IPS-18c (cell line): ENCODE measurements around the gene TMEM63B.
"Not testable (repeated sequence)": the region's sequence is repeated elsewhere in the genome, so short reads cannot be mapped to it uniquely, and the experiment has no call there.

Experiments
- H3K4me3 ChIP-seq: 2 replicates; pipeline ENCODE4 v1.7.0; 2013; ENCODE audit warnings: low read depth, mild to moderate bottlenecking, low read length, moderate library complexity; ENCODE audit not compliant: insufficient read depth
- H3K9me3 ChIP-seq: one replicate; pipeline ENCODE4 v1.6.1; 2013; ENCODE audit warnings: mild to moderate bottlenecking, low read length, moderate library complexity; ENCODE audit not compliant: control insufficient read depth, insufficient read depth

The TMEM63B gene

DNA sequence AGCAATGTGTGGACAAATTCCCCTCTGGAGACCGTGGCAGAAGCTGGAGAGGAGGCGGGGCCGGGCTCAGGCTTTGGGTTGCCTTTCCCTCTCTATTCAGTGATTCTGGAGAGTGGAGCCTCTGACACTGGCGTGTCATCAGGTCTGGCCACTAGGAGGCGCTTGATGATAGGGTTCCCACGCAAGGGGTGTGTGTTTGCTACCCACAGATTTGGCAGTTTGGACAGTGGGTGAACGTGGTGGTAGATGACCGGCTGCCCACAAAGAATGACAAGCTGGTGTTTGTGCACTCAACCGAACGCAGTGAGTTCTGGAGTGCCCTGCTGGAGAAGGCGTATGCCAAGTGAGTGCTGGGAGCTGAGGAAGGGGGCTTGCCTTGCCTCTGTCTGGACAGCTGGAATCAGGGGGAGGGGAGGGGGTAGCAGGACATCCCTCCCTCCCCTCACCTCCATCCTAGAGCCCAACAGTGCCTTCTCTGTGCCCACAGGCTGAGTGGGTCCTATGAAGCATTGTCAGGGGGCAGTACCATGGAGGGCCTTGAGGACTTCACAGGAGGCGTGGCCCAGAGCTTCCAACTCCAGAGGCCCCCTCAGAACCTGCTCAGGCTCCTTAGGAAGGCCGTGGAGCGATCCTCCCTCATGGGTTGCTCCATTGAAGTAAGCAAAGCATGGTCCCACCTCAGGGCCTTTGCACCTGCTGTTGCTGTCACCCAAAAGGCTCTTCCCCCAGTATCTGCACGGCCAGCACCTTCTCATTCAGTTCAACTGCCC lies 45.6 kb downstream of the TMEM63B start:
- Histone ChIP-seq H3K4me3 (no peak overlapping the region), H3K9me3 (no peaks in the 10 kb centered on the region)

DNA sequence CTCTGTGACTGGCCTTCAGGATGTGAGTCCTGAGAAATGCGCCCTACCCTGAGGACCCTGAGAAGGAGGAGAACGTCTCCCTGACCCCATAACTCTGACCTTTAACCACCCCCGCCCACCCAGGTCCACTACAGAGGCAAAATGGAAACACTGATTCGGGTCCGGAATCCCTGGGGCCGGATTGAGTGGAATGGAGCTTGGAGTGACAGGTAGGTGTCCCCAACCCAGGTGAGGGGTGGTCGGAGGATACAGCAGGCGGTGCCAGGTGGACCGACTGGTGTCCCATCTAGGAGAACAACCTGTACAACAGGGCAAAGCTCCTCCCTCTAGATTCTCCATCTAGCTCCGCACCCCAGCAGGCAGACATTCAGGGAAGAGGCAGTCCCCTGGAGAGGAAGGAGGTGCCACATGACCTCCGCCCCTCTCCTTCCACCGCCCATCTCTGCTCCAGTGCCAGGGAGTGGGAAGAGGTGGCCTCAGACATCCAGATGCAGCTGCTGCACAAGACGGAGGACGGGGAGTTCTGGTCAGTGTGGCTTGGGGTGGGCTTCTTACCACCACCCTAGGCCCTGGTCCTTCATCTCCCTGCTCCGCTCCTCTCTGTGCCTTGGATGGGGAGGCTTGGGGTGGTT lies 48.9 kb downstream of the TMEM63B start:
- Histone ChIP-seq H3K4me3 (no peak overlapping the region), H3K9me3 (no peaks in the 10 kb centered on the region)

DNA sequence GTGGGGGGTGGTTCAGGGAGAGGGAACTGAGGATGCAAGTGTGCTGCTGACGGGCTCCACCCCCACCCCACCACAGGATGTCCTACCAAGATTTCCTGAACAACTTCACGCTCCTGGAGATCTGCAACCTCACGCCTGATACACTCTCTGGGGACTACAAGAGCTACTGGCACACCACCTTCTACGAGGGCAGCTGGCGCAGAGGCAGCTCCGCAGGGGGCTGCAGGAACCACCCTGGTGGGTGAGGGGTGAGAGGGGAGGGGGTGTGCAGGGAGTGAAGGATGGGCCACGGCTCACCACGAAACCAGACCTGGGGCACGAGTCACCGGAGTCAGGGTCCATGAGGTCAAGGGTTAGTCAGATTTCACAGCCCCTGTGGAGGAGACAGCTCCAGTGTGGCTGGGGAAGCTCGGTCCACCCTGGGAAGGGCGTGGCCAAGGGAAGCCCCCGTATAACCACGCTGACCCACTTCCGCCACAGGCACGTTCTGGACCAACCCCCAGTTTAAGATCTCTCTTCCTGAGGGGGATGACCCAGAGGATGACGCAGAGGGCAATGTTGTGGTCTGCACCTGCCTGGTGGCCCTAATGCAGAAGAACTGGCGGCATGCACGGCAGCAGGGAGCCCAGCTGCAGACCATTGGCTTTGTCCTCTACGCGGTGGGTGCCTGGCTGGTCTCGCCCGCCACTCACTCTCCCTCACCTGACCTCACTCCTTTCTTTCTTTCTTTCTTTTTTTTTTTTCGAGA lies 49.6 kb downstream of the TMEM63B start:
- H3K4me3 ChIP-seq, result no peak overlapping the region

DNA sequence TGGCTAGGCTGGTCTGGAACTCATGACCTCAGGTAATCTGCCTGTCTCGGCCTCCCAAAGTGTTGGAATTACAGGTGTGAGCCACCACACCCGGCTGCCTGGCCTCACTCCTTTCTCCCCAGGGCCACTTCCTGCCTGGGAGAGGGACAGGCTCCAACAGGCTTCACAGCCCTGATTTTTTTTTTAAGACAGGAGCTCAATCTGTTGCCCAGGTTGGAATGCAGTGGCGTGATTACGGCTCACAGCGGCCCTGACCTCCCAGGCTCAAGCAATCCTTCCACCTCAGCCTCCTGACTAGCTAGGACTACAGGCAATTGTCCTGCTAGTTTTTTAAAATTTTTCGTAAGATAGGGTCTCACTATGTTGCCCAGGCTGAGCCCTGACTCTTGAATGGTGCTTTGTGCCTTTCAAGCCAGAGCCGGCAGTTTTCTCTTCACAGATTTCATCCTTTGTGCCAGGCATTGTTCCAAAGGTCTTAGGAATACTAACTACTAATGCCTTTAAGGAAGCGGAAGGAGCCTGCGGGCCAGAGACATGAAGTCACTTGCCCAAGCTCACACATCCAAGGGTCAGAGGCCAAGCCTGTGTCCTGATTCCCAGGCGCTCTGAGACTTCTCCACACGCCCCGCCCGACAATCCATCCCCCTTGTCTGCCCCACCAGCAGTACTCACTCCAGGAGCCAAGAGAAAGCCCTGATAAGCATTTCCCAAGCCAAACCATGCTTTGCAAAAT lies 50.5 kb downstream of the TMEM63B start:
- no peaks in the 10 kb centered on the region for H3K9me3 ChIP-seq
- no peak overlapping the region for H3K4me3 ChIP-seq

More for the DNA sequence above, 49.6 kb downstream of the TMEM63B start:
- H3K9me3 ChIP-seq, result no peaks in the 10 kb centered on the region

DNA sequence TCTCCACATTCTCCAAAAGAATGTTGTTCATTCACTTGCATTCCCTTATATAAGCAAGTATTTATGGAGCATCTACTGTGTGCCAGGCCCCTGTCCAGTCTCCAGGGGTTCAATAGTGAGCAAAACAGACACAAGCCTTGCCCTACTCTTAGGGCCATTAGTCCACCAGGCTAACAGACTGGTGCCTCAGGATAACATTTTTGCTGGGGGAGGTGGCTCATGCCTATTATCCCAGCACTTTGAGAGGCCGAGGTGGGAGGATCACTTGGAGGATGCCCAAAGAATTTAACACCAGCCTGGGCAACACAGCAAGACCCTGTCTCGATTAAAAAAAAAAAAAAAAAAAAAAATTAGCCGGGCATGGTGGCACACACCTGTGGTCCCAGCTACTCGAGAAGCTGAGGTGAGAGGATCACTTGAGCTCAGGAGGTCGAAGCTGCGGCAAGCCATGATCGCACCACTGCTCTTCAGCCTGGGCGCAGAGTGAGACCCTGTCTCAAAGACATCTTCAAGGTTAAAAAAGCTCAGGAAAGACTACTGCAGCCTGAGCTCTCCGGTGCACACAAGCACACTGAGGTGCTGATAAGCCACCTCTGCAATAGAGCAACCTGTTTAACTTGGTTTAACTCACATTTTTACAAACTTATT lies 51.2 kb downstream of the TMEM63B start:
- Histone ChIP-seq H3K9me3 (no peaks in the 10 kb centered on the region), H3K4me3 (no peak overlapping the region)

DNA sequence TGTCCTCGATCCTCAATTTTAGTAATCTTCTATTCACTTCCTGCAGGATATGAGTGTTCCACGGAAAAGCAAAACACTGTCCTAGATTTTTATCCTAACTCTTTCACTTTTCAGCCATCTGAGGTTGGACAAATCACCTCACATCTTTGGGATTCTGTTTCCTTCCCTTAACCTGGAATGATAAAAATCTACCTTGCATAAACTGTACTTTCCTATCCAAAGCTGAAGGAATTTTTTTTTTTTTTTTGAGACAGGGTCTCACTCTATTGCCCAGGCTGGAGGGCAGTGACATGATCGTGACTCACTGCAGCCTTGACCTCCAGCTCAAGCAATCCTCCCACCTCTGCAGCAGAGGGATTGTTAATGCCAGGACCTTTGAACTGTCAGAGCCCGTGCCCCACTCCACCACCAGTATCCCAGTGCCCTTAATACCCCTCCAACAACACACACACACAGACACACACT lies 51.8 kb downstream of the TMEM63B start:
- no peaks in the 10 kb centered on the region for H3K9me3 ChIP-seq
- no peak overlapping the region for H3K4me3 ChIP-seq

DNA sequence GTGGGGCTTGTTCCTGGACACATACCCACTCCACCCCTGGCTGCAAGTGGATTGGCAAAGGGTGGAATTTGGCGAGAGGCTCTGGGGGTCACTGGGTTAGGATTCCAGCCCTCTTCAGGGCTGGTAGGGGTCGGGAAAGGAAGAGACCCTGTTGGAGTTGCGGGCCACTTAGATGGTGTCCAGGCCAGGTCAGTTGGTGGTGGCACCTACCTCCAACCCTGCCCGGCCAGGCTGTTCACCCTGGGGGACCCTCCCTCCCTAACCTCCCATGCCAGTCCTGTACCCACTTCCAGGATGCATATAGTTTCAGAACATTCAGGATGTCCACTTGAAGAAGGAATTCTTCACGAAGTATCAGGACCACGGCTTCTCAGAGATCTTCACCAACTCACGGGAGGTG lies 52.3 kb downstream of the TMEM63B start:
- Histone ChIP-seq H3K9me3 (no peaks in the 10 kb centered on the region), H3K4me3 (no peak overlapping the region)

DNA sequence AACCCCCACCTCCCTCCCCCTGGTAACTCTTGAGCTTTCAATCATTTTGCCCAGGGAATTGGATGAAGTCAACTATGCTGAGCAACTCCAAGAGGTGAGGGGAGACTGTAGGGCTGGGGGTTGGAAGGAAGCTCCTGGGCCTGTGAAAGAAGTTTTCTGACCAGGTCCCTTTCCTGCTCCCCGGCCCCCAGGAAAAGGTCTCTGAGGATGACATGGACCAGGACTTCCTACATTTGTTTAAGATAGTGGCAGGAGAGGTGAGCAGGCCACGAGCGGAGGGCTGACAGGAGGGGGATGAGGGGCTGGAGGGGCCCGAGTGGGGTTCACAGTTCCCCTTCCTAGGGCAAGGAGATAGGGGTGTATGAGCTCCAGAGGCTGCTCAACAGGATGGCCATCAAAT lies 53.1 kb downstream of the TMEM63B start:
- Histone ChIP-seq H3K4me3 (no peak overlapping the region), H3K9me3 (no peaks in the 10 kb centered on the region)

DNA sequence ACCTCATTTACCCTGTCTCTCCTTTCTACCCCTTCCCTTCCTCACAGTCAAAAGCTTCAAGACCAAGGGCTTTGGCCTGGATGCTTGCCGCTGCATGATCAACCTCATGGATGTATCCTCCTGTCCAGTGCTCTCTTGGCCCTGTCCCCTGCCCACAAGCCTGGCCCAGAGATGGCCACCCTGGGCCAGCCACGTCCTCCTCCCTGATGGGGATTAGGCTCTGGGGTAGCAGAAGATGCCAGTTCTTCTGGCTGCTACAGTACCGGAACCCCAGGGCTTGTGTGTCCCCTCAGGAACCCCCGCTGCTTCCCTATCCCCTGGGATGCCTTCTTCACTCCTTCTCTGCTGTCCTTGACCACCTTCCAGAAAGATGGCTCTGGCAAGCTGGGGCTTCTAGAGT lies 53.5 kb downstream of the TMEM63B start:
- Histone ChIP-seq H3K4me3 (no peak overlapping the region), H3K9me3 (no peaks in the 10 kb centered on the region)

DNA sequence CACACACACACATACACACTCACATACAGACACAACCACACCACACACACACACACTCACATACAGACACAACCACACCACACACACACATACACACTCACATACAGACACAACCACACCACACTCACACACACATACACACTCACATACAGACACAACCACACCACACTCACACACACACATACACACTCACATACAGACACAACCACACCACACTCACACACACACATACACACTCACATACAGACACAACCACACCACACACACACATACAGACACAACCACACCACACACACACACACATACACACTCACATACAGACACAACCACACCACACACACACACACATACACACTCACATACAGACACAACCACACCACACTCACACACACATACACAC lies 54.4 kb downstream of the TMEM63B start:
- not testable (repeated sequence) for H3K4me3 ChIP-seq, H3K9me3 ChIP-seq

DNA sequence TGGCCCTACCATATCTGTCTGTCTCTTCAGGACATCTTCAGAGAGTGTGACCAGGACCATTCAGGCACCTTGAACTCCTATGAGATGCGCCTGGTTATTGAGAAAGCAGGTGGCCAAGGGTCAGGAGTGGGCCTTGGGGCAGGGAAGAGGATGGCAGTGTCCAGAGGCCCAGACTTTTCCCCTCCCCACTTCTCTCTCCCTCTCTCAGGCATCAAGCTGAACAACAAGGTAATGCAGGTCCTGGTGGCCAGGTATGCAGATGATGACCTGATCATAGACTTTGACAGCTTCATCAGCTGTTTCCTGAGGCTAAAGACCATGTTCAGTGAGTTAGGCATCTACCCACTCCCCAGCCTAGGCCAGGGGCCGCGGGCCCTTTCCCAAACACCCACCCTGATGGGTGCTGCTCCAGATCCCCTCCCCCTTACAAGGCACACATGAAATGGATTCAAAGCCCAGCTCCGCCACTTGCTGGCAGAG lies 55.6 kb downstream of the TMEM63B start:
- H3K9me3 ChIP-seq, result no peaks in the 10 kb centered on the region
- no peak overlapping the region for H3K4me3 ChIP-seq

DNA sequence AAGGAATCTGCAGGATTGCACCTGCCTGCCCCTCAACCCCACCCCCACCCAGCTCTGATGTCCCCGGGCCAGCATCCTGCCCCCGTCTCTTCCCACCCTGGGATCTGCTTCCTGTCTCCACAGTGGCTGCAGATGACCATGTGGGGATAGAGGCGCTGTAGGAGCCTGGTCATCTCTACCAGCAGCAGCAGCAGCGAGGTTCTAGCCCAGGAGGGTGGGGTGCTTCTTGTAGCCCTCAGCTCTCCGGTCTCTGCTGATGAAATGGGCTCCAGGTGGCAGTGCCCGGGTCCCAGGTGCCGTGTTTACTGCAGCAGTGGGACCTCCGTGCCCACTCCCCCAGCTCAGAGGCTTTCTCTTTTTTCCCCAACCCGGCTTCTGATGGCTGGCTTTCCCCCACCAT lies 56.4 kb downstream of the TMEM63B start:
- Histone ChIP-seq H3K4me3 (no peak overlapping the region), H3K9me3 (no peaks in the 10 kb centered on the region)

DNA sequence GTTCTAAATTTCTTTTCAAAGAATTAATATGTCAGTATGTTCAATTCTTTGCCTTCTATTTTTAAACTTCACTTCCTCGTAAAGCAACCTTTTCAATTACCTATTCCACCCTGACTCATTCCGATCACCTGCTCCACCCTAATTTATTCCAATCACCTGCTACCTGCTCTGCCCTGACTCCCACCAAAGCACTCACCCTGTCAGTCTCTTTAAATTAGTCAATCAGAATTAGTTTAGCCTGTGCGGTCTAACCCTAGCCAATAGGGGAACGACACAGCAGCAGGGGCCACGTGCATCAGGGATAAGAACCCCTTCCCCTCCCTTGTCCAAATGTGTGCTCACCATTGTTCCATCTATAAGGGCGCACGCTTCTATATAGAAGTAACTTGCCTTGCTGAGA lies 58.0 kb downstream of the TMEM63B start:
- H3K9me3 ChIP-seq, H3K4me3 ChIP-seq: not testable (repeated sequence)

DNA sequence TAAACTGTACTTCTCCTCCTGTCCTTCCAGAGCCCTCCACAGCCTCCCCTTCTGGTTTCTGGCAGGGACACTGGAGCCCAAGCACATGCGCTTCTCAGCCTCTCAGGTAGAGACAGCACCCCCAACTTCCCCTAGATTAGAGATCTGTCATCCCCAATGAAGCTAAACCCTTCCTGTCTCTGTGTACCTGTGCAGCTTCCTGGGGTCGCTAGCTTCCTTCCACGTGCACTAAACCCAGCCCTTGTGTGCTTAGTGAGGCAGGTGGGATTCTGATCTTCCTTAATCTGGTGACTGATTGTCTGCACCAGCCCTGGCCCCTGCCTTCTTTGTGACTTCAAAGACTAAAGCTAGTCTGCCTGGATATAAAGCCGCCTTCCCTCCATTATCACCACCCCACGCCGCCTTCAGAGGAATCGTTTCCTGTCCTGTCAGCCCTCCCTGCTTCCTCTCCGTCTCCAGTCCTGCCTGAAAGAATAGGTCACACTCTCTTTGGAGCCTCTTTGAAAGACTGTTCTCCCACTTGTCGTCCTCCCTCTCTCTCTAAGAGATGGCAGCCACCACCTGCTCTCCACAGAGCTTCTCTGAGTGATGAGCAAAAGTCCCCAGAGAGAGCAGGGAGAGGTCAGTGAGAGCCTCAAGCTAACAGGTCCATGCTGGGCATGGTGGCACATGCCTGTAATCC lies 58.7 kb downstream of the TMEM63B start:
- no peaks in the 10 kb centered on the region for H3K9me3 ChIP-seq
- no peak overlapping the region for H3K4me3 ChIP-seq

DNA sequence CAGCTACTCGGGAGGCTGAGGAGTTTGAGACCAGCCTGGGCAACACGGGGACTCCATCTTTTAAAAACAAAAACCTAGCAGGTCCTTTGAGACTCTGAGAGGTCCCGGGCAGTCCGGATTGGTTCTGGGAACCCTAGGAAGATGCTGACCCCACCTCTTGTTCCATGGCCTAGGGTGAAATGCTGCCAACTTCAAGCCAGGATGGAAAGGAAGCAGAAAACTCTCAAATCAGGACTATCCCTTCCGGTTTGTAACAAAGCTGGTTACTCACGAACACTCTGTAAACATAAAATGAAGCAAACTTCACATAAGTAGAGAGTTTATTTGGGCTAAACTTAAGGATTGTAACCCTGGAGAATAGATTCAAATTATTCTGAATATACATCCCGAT lies 59.3 kb downstream of the TMEM63B start:
- Histone ChIP-seq H3K4me3 (no peak overlapping the region), H3K9me3 (no peaks in the 10 kb centered on the region)

DNA sequence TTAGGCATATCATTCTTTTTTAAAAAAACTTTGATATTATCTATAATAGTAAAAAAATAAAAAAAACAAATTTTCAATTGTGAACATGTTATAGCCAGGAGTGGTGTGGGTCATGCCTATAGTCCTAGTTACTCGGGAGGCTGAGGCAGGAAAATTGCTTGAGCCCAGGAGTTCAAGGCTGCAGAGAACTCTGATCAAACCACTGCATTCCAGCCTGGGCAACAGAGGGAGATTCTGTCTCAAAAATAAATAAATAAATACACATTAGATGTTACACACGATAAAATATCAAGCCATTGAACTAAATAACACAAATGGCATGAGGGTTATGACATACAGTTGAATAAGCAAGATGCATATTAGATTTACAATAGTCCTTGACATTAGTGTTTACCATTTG lies 61.5 kb downstream of the TMEM63B start:
- no peak overlapping the region for H3K4me3 ChIP-seq
- H3K9me3 ChIP-seq, result no peaks in the 10 kb centered on the region
